Transverse colon (tissue), 4 donors: ENCODE data around the gene PCNX2. TPM values are rescaled to one million over a fixed set of nuclear protein-coding genes. Genes with fewer than 3 reads are reported as not detected.
"Not testable (repeated sequence)": the region's sequence is repeated elsewhere in the genome, so short reads cannot be mapped to it uniquely, and the experiment has no call there.

Source experiments
- DNase-seq: peaks from one replicate; pipeline ENCODE4 v3.0.0-alpha.2; 2019
- H3K27ac ChIP-seq, 4 donors: fragments of 200-600 bp; sonication (generic); 2 replicates each; pipeline ENCODE4 v1.5.1; 2016 to 2018; ENCODE audit warnings: inconsistent platforms in 4 of 4
- H3K27me3 ChIP-seq: fragments of 200-600 bp; sonication (generic); 2 replicates; pipeline ENCODE4 v1.5.1; 2017; ENCODE audit warnings: inconsistent platforms
- H3K36me3 ChIP-seq, 4 donors: fragments of 200-600 bp; sonication (generic); 2 replicates each; pipeline ENCODE4 v1.5.1; 2017 to 2019; ENCODE audit warnings: inconsistent platforms in 4 of 4
- H3K4me1 ChIP-seq, 4 donors: fragments of 200-600 bp; sonication (generic); 2 replicates each; pipeline ENCODE4 v1.5.1; 2017 to 2020; ENCODE audit warnings: inconsistent platforms in 4 of 4
- H3K4me3 ChIP-seq, 4 donors: fragments of 200-600 bp; sonication (generic); 1 replicate in 1 of 4; 2 replicates in 3 of 4; pipeline versions ENCODE4 v1.5.1 to v1.6.1; 2017 to 2019; ENCODE audit warnings: inconsistent platforms in 4 of 4
- H3K9me3 ChIP-seq, 2 donors: fragments of 200-600 bp; sonication (generic); 2 replicates each; pipeline ENCODE4 v1.5.1; 2017 to 2019; ENCODE audit warnings: inconsistent platforms in 2 of 2
- CTCF ChIP-seq, 5 experiments: fragments of 200-600 bp in 3 of 5; fragments of 450-650 bp in 2 of 5; sonication (generic) in 3 of 5; IDR thresholded peaks; 1 replicate in 2 of 5; 2 replicates in 3 of 5; pipeline ENCODE4 v1.5.1; 2016 to 2017; ENCODE audit warnings: antibody characterized with exemption in 5 of 5, inconsistent platforms in 3 of 5, mild to moderate bottlenecking in 2 of 5, moderate library complexity in 1 of 5
- EP300 ChIP-seq: sonication (generic); formaldehyde crosslinking; IDR thresholded peaks from one replicate; pipeline ENCODE4 v1.6.1; 2017; ENCODE audit warnings: antibody characterized with exemption, low read depth
- POLR2A ChIP-seq: fragments of 450-650 bp; IDR thresholded peaks from one replicate; pipeline ENCODE4 v1.6.1; 2016; ENCODE audit warnings: antibody characterized with exemption, mild to moderate bottlenecking, moderate library complexity
- POLR2AphosphoS5 ChIP-seq, 3 donors: sonication (generic); formaldehyde crosslinking; IDR thresholded peaks; one replicate each; pipeline ENCODE4 v1.6.1; 2016; ENCODE audit warnings: antibody characterized with exemption in 3 of 3
- WGBS, 2 donors: methylation state at CpG; one replicate each; pipeline ENCODE4 v1.1.5; 2018; ENCODE audit warnings: low coverage in 1 of 2; 5-methylcytosine and 5-hydroxymethylcytosine counted together
- in situ Hi-C, 4 donors: fragments of 200-750 bp; cut with MboI; loops; one replicate each; pipeline versions ENCODE4 v1.15.0 to v1.15.1; 2017; ENCODE audit warnings: low sequenced_read_pairs in 3 of 4, low pct_ligation_motif_present in 1 of 4, low pct_unique_long_range_greater_than_20kb in 1 of 4
- intact Hi-C: fragments of 100-400 bp; cut with DNase I; formaldehyde crosslinking; loops from one replicate; pipeline ENCODE4 v1.15.1; 2023; ENCODE audit warnings: low total_unique reads
- total RNA-seq, 4 donors: library from RNA; depleted of rRNA; stranded (reverse); fragments of >200 nt; gene quantifications; one replicate each; pipeline ENCODE4 v1.1.0, GENCODE V29; 2016

The PCNX2 gene
- total RNA-seq, 4 donors from 2014 or later: 6.8 to 518 (median 11.8) TPM

- no peak overlapping the region for H3K4me3 ChIP-seq
- TF ChIP-seq POLR2AphosphoS5 (IDR thresholded peaks at IDR 0.05) (no peak), CTCF (IDR thresholded peaks at IDR 0.05) (no peak), EP300 (no peak), POLR2A (no peak)
- WGBS, 2 donors: 85 to 89% methylated on average over 5 to 6 of the region's 6 CpGs
- no peak for DNase-seq
- no peak overlapping the region for H3K27ac ChIP-seq
- H3K36me3 ChIP-seq: no peaks in the 10 kb centered on the region
- intact Hi-C loops: no loop called here
- H3K9me3 ChIP-seq: no peaks in the 10 kb centered on the region
- H3K4me1 ChIP-seq: peaks cover 0 to 7% (median 0%) of the 10 kb centered on the region in 4 donors
- in situ Hi-C loops: no loop called here
- H3K27me3 ChIP-seq: no peaks in the 10 kb centered on the region
Measured at GRCh38 chr1:233109096-233109495, 186.4 kb downstream of the PCNX2 start.

GRCh38 chr1:233107716-233108130 is 187.8 kb downstream of the PCNX2 start:
- H3K4me1 ChIP-seq, H3K27me3 ChIP-seq, intact Hi-C loops, H3K9me3 ChIP-seq, H3K27ac ChIP-seq, DNase-seq, in situ Hi-C loops, H3K4me3 ChIP-seq, H3K36me3 ChIP-seq: not testable (repeated sequence)
- WGBS, 2 donors: 77 to 79% methylated on average over 5 to 6 of the region's 6 CpGs

- in situ Hi-C loops: no loop called here
- DNase-seq: no peak
- no peak overlapping the region for H3K27ac ChIP-seq
Measured at GRCh38 chr1:233107130-233107660, 188.3 kb downstream of the PCNX2 start.

GRCh38 chr1:233105225-233105624 is 190.3 kb downstream of the PCNX2 start:
- H3K36me3 ChIP-seq: no peaks in the 10 kb centered on the region
- TF ChIP-seq CTCF (IDR thresholded peaks at IDR 0.05) (no peak), POLR2A (no peak), POLR2AphosphoS5 (IDR thresholded peaks at IDR 0.05) (no peak), EP300 (no peak)
- no peaks in the 10 kb centered on the region for H3K27me3 ChIP-seq
- intact Hi-C loops: no loop called here
- no peaks in the 10 kb centered on the region for H3K9me3 ChIP-seq
- no peak overlapping the region for H3K4me3 ChIP-seq
- in situ Hi-C loops: no loop called here
- WGBS, 2 donors: 67 to 71% methylated on average over 1 of the region's 1 CpG
- DNase-seq: no peak
- no peak overlapping the region for H3K27ac ChIP-seq
- no peaks in the 10 kb centered on the region for H3K4me1 ChIP-seq

More at GRCh38 chr1:233107130-233107660, 188.3 kb downstream of the PCNX2 start:
- no peaks in the 10 kb centered on the region for H3K9me3 ChIP-seq
- 59 to 67% methylated on average over 1 of the region's 1 CpG for WGBS, 2 donors
- no peaks in the 10 kb centered on the region for H3K36me3 ChIP-seq
- H3K4me3 ChIP-seq: no peak overlapping the region
- H3K27me3 ChIP-seq: no peaks in the 10 kb centered on the region
- no peaks in the 10 kb centered on the region for H3K4me1 ChIP-seq
- intact Hi-C loops: no loop called here
- TF ChIP-seq POLR2AphosphoS5 (IDR thresholded peaks at IDR 0.05): no peak
- TF ChIP-seq POLR2A: no peak
- no peak for TF ChIP-seq EP300
- no peak for TF ChIP-seq CTCF (IDR thresholded peaks at IDR 0.05)

DNA sequence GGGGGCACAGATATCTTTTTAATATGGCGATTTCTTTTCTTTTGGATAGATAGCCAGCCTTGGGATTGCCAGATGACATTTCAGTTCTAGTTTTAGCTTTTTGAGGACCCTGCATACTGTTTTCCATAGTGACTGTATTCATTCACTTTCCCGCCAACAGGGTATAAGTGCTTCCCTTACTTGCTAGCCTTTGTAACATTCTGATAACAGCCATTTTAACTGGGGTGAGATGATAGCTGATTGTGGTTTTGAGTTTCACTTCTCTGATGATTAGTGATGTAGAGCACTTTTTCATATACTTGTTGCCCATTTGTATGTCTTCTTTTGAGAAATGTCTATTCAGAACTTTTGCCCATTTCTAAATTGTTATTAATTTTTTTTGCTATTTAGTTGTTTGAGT is 193.2 kb downstream of the PCNX2 start:
- Histone ChIP-seq H3K27me3 (no peaks in the 10 kb centered on the region), H3K4me3 (no peak overlapping the region), H3K27ac (no peak overlapping the region), H3K36me3 (no peaks in the 10 kb centered on the region), H3K4me1 (no peaks in the 10 kb centered on the region), H3K9me3 (no peaks in the 10 kb centered on the region)
- 67 to 100% methylated on average over 1 to 2 of the region's 2 CpGs for WGBS, 2 donors
- intact Hi-C loops (no loop called here), in situ Hi-C loops (no loop called here)
- DNase-seq: no peak
- TF ChIP-seq POLR2A (no peak), CTCF (IDR thresholded peaks at IDR 0.05) (no peak), EP300 (no peak), POLR2AphosphoS5 (IDR thresholded peaks at IDR 0.05) (no peak)
